Neuronal stem cell (in vitro differentiated cells): ENCODE results near the gene SERGEF.
A peak's percentile ranks its signal among the peaks of the same experiment; 100 is the strongest.

Experiments
- DNase-seq: peaks from one replicate; pipeline ENCODE4 v3.0.0-alpha.2; 2013; ENCODE audit warnings: low spot score
- H2AFZ ChIP-seq: one replicate; pipeline ENCODE4 v1.6.1; 2013; ENCODE audit warnings: mild to moderate bottlenecking, low read length, inconsistent platforms
- H2AK5ac ChIP-seq: 2 replicates; pipeline ENCODE4 v1.6.1; 2013; ENCODE audit warnings: low read depth, mild to moderate bottlenecking, inconsistent platforms, low read length, moderate library complexity, mixed read lengths
- H2BK120ac ChIP-seq: 2 replicates; pipeline ENCODE4 v1.6.1; 2013; ENCODE audit warnings: low read depth, mild to moderate bottlenecking, inconsistent platforms, low read length, moderate library complexity, mixed read lengths
- H2BK12ac ChIP-seq: one replicate; pipeline ENCODE4 v1.6.1; 2013; ENCODE audit warnings: low read length, inconsistent platforms
- H2BK15ac ChIP-seq: 2 replicates; pipeline ENCODE4 v1.6.1; 2013; ENCODE audit warnings: mild to moderate bottlenecking, low read length, inconsistent platforms, mixed read lengths
- H2BK5ac ChIP-seq: one replicate; pipeline ENCODE4 v1.6.1; 2013; ENCODE audit warnings: inconsistent platforms, mild to moderate bottlenecking, low read length, moderate library complexity
- H3K14ac ChIP-seq: one replicate; pipeline ENCODE4 v1.6.1; 2013; ENCODE audit warnings: low read length, inconsistent platforms
- H3K18ac ChIP-seq: 2 replicates; pipeline ENCODE4 v1.6.1; 2013; ENCODE audit warnings: low read length, inconsistent platforms
- H3K23ac ChIP-seq: 2 replicates; pipeline ENCODE4 v1.6.1; 2013; ENCODE audit warnings: low read depth, mild to moderate bottlenecking, mixed read lengths, low read length, inconsistent platforms; ENCODE audit not compliant: poor library complexity
- H3K27ac ChIP-seq: replicated peaks from 3 replicates; pipeline ENCODE4 v1.5.1; 2013; ENCODE audit warnings: low read length, inconsistent platforms
- H3K27me3 ChIP-seq, 3 experiments: 2 replicates each; pipeline ENCODE4 v1.6.1; 2013; ENCODE audit warnings: low read length in 3 of 3, mild to moderate bottlenecking in 2 of 3, inconsistent platforms in 1 of 3, low read depth in 1 of 3, mixed read lengths in 1 of 3, moderate library complexity in 1 of 3; ENCODE audit not compliant: control insufficient read depth in 3 of 3, insufficient read depth in 3 of 3
- H3K36me3 ChIP-seq, 2 donors: replicated peaks in 1 of 2; 2 replicates each; pipeline ENCODE4 v1.6.1; 2013; ENCODE audit warnings: low read length in 2 of 2; ENCODE audit not compliant: control insufficient read depth in 2 of 2, insufficient read depth in 2 of 2
- H3K4ac ChIP-seq: 2 replicates; pipeline ENCODE4 v1.6.1; 2013; ENCODE audit warnings: inconsistent platforms, mild to moderate bottlenecking, low read length, moderate library complexity
- H3K4me1 ChIP-seq, 2 donors: 1 replicate in 1 of 2; 2 replicates in 1 of 2; pipeline ENCODE4 v1.6.1; 2013; ENCODE audit warnings: low read length in 2 of 2, low read depth in 1 of 2; ENCODE audit not compliant: control insufficient read depth in 2 of 2, insufficient read depth in 1 of 2
- H3K4me2 ChIP-seq: one replicate; pipeline ENCODE4 v1.6.1; 2013; ENCODE audit warnings: mild to moderate bottlenecking, low read length, inconsistent platforms; ENCODE audit not compliant: insufficient read depth, poor library complexity, severe bottlenecking
- H3K4me3 ChIP-seq, 2 donors: 2 replicates each; pipeline ENCODE4 v1.5.1; 2013; ENCODE audit warnings: low read length in 2 of 2, mild to moderate bottlenecking in 2 of 2, inconsistent platforms in 1 of 2, moderate library complexity in 1 of 2
- H3K79me1 ChIP-seq: one replicate; pipeline ENCODE4 v1.6.1; 2013; ENCODE audit warnings: low read depth, mild to moderate bottlenecking, inconsistent platforms, low read length, moderate library complexity
- H3K9ac ChIP-seq: one replicate; pipeline ENCODE4 v1.6.1; 2013; ENCODE audit warnings: mild to moderate bottlenecking, low read depth, low read length, inconsistent platforms; ENCODE audit not compliant: poor library complexity
- H3K9me3 ChIP-seq, 2 donors: replicated peaks in 1 of 2; 2 replicates each; pipeline versions ENCODE3 to v1.6.1; 2013; ENCODE audit warnings: low read length in 2 of 2, mild to moderate bottlenecking in 2 of 2, inconsistent platforms in 1 of 2, low read depth in 1 of 2, mixed read lengths in 1 of 2, moderate library complexity in 1 of 2; ENCODE audit not compliant: control insufficient read depth in 2 of 2, insufficient read depth in 1 of 2
- H4K8ac ChIP-seq: one replicate; pipeline ENCODE4 v1.6.1; 2013; ENCODE audit warnings: low read depth, mild to moderate bottlenecking, inconsistent platforms, low read length, moderate library complexity
- H4K91ac ChIP-seq: one replicate; pipeline ENCODE4 v1.6.1; 2013; ENCODE audit warnings: low read length, low read depth, mild to moderate bottlenecking, inconsistent platforms; ENCODE audit not compliant: poor library complexity
- WGBS, 2 donors: extraction: QIAGEN DNeasy Blood & Tissue Kit; methylation state at CpG; one replicate each; pipeline ENCODE4 v1.1.7; 2013; ENCODE audit warnings: missing lambda C conversion rate in 2 of 2, mixed read lengths in 1 of 2; ENCODE audit not compliant: insufficient read length in 2 of 2, insufficient replicate concordance in 1 of 2; ENCODE audit errors: extremely low coverage in 2 of 2; 5-methylcytosine and 5-hydroxymethylcytosine counted together

The SERGEF gene

DNA sequence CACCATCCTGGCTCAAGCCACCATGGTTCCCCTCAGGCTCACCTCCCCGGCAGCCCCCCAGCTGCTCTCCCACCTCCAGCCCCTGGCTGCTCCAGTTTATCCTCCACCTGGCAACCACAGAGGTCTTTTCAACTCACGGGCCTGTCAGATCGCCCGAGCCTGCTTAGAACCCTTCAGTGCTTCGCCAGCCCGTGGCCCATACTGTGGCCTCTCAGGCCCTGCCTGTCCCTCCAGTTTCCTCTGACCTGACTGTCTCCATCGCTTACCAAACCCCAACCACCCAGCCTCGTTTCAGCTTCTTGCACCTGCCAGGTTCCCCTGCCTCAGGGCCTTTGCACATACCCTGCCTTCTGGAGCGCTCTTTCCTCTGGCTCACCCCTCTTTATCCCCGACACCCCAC lies 271.4 kb downstream of the SERGEF start:
- no peak overlapping the region for H3K27ac ChIP-seq
- no peak overlapping the region for H4K8ac ChIP-seq
- no peaks in the 10 kb centered on the region for H3K36me3 ChIP-seq
- no peak overlapping the region for H2BK12ac ChIP-seq
- WGBS, 2 donors: no CpG with 5 or more reads among the region's 10 CpGs
- H2AK5ac ChIP-seq: peak overlapping the region; percentile 40
- no peak overlapping the region for H4K91ac ChIP-seq
- no peak overlapping the region for H2BK5ac ChIP-seq
- H3K27me3 ChIP-seq: peaks cover 0 to 8% (median 0%) of the 10 kb centered on the region in 3 experiments
- H3K18ac ChIP-seq: no peak overlapping the region
- H2BK120ac ChIP-seq: no peak overlapping the region
- H3K9ac ChIP-seq: no peak overlapping the region
- no peak overlapping the region for H2AFZ ChIP-seq
- H3K4ac ChIP-seq: no peak overlapping the region
- no peaks in the 10 kb centered on the region for H3K9me3 ChIP-seq
- no peak for DNase-seq
- H3K79me1 ChIP-seq: no peaks in the 10 kb centered on the region
- peak overlapping the region; percentile 32 for H2BK15ac ChIP-seq
- peaks cover 34 to 35% of the 10 kb centered on the region in 2 donors for H3K4me1 ChIP-seq
- H3K23ac ChIP-seq: no peak overlapping the region
- no peak overlapping the region for H3K4me2 ChIP-seq
- no peak overlapping the region for H3K4me3 ChIP-seq
- H3K14ac ChIP-seq: no peak overlapping the region

DNA sequence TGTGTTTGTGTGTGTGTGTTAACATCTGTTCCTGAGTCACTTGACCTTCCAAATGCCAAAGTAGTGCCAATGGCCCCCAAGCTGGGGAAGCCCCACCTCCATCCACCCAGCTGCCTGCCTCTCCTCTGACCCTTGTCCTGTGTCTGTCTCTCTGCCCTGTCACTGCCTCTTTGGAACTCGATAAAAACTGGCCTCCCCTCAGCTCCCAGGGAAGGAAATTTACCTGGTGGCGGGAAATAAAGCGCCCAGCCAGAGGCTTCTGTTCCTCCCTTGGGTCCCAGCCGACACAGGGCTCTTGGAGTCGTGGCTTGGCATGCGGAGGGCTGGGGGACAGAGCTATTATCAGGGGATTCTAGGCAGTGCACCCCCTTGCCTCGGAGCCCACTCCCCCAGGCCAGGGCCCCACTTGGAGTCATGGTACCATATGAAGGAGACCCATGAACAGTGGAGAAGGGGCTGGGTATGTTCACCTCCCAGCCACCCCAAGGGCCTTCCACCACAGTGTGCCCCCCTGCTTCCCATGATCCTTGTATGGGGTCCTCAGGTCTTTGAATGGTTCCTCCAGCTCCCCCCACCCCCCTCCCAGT lies 272.1 kb downstream of the SERGEF start:
- no peak overlapping the region for H2BK5ac ChIP-seq
- no peak overlapping the region for H2BK12ac ChIP-seq
- no CpG with 5 or more reads among the region's 7 CpGs for WGBS, 2 donors
- H4K8ac ChIP-seq: no peak overlapping the region
- H2AFZ ChIP-seq: no peak overlapping the region
- no peak overlapping the region for H2BK120ac ChIP-seq
- no peak overlapping the region for H3K9ac ChIP-seq
- H3K27ac ChIP-seq: no peak overlapping the region
- H3K14ac ChIP-seq: no peak overlapping the region
- no peak overlapping the region for H3K4me2 ChIP-seq
- DNase-seq: no peak
- no peak overlapping the region for H3K4me3 ChIP-seq
- H3K4ac ChIP-seq: no peak overlapping the region
- no peaks in the 10 kb centered on the region for H3K79me1 ChIP-seq
- no peak overlapping the region for H4K91ac ChIP-seq
- peaks cover 0 to 16% (median 5%) of the 10 kb centered on the region in 3 experiments for H3K27me3 ChIP-seq
- H3K18ac ChIP-seq: peak overlapping the region; percentile 27
- H3K23ac ChIP-seq: no peak overlapping the region
- H3K9me3 ChIP-seq: peaks cover 0 to 2% of the 10 kb centered on the region in 2 donors
- H3K36me3 ChIP-seq: no peaks in the 10 kb centered on the region
- no peak overlapping the region for H2AK5ac ChIP-seq
- peaks cover 36 to 38% of the 10 kb centered on the region in 2 donors for H3K4me1 ChIP-seq
- H2BK15ac ChIP-seq: no peak overlapping the region

DNA sequence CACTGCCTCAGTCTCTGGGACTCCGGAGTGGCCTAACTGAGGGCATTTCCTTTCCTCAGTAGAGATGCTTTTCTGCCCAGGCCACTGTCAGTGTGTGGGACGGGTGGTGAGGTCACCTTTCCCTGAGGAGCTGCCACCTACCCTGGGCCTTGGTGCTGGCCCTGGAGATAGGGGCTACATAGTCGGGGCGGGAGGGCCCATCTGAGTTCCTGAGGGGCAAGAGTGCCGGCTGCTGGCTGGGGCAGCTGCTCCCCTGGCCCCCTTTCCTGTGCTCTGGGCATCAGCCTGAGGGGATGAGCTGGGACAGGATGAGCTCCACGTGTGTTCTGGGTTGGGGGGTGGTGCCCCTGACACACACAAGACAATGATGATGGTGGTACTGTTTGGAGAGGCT lies 272.9 kb downstream of the SERGEF start:
- Histone ChIP-seq H3K79me1 (no peaks in the 10 kb centered on the region), H3K18ac (peak overlapping the region; percentile 79), H3K4ac (no peak overlapping the region), H3K14ac (no peak overlapping the region), H3K27me3 (peaks cover 0 to 18% (median 5%) of the 10 kb centered on the region in 3 experiments), H3K4me1 (peaks cover 36 to 38% of the 10 kb centered on the region in 2 donors), H3K4me3 (no peak overlapping the region), H3K4me2 (no peak overlapping the region), H2BK15ac (no peak overlapping the region), H3K9me3 (peaks cover 0 to 2% of the 10 kb centered on the region in 2 donors), H2BK5ac (no peak overlapping the region), H3K27ac (no peak overlapping the region), H3K9ac (peak overlapping the region; percentile 47), H2BK120ac (peak overlapping the region; percentile 44), H3K36me3 (no peaks in the 10 kb centered on the region), H2AFZ (no peak overlapping the region), H2BK12ac (no peak overlapping the region), H3K23ac (peak overlapping the region; percentile 46), H4K91ac (no peak overlapping the region), H2AK5ac (peak overlapping the region; percentile 37), H4K8ac (no peak overlapping the region)
- DNase-seq: no peak
- no CpG with 5 or more reads among the region's 6 CpGs for WGBS, 2 donors

DNA sequence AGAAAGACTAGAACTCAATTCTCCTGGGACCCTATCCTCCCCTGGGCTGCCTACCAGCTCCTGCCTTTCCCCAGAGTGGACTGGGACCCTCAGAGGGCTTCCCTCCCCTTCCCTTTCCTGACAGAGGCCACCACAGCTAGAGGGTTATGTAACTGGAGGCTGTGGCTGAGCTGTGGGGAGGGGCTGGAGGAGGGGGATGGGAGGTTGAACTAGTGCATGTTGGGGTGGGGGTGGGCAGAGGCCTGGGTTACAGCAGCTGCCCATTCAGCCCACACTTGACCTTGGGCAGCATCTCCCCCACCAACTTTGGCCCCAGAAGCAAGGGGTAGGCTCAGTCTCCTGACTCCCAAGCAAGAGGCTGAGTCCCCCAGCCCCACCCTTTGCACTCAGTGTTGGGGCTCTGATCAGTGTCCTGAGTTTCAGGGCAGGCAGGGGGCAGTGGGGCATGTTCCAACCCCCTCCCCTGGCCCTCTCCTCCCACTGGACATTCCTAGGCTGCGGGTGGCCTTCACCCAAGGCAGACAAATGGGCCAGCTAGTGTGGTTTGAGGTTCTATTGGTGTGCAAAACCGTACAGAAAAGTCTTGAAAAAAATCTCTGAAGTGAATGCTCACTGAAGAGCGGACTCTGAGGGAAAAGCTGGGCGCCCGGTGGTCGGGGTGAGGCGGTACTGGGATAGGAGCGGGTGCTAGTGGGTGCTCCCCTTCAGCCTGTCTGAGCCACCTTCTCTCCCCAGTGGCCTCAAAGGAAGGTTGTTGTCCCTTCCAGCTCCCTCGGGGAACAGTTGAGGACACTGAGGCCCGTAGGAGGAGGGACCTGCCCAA lies 274.5 kb downstream of the SERGEF start:
- Histone ChIP-seq H2BK15ac (peak overlapping the region; percentile 95), H3K27me3 (peaks cover 5 to 21% (median 6%) of the 10 kb centered on the region in 3 experiments), H3K4me2 (peak overlapping the region; percentile 47), H3K14ac (peak overlapping the region; percentile 95), H3K4ac (no peak overlapping the region), H2AFZ (peak overlapping the region; percentile 71), H3K9ac (no peak overlapping the region), H3K18ac (peak overlapping the region; percentile 91), H3K79me1 (no peaks in the 10 kb centered on the region), H3K23ac (peak overlapping the region; percentile 35), H4K8ac (no peak overlapping the region), H3K9me3 (peaks cover 0 to 2% of the 10 kb centered on the region in 2 donors), H3K4me3 (peak overlapping the region; percentile 32 to 36), H2AK5ac (peak overlapping the region; percentile 92), H2BK12ac (no peak overlapping the region), H2BK5ac (peak overlapping the region; percentile 57), H3K36me3 (no peaks in the 10 kb centered on the region), H4K91ac (no peak overlapping the region), H3K4me1 (peaks cover 38 to 40% of the 10 kb centered on the region in 2 donors), H3K27ac (no peak overlapping the region), H2BK120ac (no peak overlapping the region)
- no CpG with 5 or more reads among the region's 10 CpGs for WGBS, 2 donors
- DNase-seq: no peak
